GOT3 (cell line): ENCODE results near the gene TFB1M.
"Not testable (repeated sequence)": the region's sequence is repeated elsewhere in the genome, so short reads cannot be mapped to it uniquely, and the experiment has no call there.

Experiments
- DNase-seq: peaks from one replicate; lab custom pipeline; 2025; ENCODE audit warnings: mixed read lengths; lab: John Stamatoyannopoulos, UW

The TFB1M gene

GRCh38 chr6:155297669-155298068, 16.6 kb downstream of the TFB1M start:
- no peak for DNase-seq

DNA sequence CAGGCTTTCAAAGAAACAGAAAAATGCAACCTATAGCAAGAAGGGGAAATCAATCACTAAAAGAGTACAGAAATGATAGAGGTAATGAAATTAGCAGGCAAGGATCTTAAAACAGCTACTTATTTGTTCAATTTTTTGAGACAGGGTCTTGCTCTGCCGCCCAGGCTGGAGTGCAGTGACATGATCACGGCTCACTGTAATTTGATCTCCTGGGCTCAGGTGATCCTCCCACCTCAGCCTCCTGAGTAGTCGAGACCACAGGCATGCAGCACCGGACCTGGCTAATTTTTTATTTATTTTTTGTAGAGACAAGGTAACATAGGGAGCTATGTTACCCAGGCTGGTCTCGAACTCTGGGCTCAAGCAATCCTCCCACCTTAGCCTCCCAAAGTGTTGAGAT, 21.6 kb downstream of the TFB1M start:
- DNase-seq: no peak

DNA sequence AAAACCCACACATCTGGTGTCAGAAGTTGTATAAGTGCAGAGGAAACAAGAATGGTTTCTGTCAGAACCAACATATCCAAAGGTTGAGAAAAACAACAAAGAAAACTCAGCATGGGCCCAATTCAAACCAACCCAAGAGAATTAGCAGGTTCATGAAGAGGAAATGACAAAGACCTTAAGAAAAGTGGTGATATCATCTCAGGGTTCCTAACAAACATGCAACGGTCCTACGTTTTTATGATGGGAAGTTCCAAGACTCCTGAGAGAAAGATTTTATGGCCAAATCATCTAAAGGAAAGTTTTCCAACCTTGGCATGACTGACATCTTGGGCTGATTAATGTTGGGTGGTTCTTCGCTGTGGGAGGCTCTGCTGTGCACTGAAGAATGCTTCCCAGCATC, 23.0 kb downstream of the TFB1M start:
- no peak for DNase-seq

DNA sequence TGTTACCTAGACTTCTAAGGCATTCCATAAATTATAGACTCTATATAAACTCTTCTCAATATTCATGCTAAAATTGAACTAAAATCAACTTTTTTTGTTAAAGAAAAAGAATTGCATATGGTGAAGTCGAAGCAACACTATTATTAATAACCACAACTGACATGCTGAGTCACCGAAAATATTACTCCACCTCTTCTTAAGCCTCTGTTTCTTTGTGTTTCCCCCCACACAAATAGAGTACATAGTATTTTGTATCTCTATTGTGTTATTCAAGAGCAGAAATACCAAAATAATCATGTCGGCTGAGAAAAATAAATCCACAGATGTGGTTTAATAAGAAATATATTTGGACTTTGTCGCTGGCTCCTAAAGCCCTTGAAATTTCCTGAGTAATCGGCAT, 23.8 kb downstream of the TFB1M start:
- DNase-seq: no peak

- DNase-seq: no peak
Observed at GRCh38 chr6:155287762-155288161, 26.5 kb downstream of the TFB1M start.

DNA sequence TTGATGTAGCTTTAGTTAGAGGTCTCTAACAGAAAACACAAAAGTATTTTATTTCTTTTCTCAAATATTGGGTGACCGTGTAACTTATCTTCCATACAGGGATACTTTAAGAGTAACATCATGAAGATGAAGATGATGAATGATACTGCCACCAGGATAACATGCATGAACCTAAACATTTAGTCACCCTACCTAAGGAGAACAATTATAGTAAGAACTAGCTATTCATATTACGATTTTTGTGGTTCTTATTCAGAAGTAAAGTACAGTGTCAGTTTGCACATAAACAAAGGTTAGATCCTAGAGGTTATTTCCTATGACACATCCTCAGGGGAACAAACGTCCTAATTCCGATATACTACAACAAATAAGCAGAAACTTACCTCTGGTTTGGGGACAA, 29.5 kb downstream of the TFB1M start:
- DNase-seq: no peak

GRCh38 chr6:155278319-155279049, 35.8 kb downstream of the TFB1M start:
- DNase-seq: no peak

GRCh38 chr6:155276638-155277037, 37.6 kb downstream of the TFB1M start:
- no peak for DNase-seq

DNA sequence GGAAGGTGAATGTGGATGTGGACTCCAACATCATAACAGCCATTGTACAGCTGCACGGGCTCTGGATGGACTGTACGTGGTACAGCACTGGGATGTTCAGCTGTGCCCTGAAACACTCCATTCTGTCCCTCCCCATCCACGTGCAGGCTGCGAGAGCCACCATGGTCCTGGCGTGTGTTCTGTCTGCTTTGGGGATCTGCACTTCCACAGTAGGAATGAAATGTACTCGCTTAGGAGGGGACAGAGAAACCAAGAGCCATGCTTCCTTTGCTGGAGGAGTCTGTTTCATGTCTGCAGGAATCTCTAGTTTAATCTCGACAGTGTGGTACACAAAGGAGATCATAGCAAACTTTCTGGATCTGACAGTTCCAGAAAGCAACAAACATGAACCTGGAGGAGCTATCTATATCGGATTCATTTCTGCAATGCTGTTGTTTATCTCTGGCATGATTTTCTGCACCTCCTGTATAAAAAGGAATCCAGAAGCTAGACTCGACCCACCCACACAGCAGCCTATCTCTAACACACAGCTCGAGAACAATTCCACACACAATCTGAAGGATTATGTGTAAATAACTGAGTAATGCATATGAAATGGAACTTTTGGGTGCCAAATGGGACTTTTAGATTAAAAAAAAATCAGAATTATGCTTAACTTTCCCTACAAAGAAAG, 38.3 kb downstream of the TFB1M start:
- no peak for DNase-seq

- DNase-seq: no peak
Observed at GRCh38 chr6:155274533-155274932, 39.8 kb downstream of the TFB1M start.

- no peak for DNase-seq
Observed at GRCh38 chr6:155274106-155274505, 40.2 kb downstream of the TFB1M start.

- DNase-seq: no peak
Observed at GRCh38 chr6:155273431-155273830, 40.9 kb downstream of the TFB1M start.

GRCh38 chr6:155272353-155273232, 41.7 kb downstream of the TFB1M start:
- DNase-seq: no peak

DNA sequence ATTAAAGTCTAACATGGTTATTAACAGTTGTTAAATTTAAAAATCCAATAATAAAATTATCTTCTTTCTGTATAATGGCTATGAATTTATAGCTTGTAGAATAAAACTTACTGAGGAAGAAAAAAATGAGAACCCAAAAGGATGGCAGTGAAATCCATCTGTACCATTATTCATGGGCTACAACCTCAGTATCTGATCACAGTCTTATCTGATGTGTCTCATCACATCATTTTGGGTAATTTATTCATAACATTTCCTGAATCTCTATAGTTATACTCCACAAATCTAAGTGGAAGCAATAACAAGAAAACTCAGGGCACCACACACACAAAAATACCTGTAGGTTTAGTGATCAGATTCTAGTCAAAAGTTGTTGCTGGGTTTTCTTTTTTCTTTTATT, 43.1 kb downstream of the TFB1M start:
- DNase-seq: no peak

GRCh38 chr6:155270561-155271091, 43.7 kb downstream of the TFB1M start:
- no peak for DNase-seq

GRCh38 chr6:155269765-155270164, 44.5 kb downstream of the TFB1M start:
- no peak for DNase-seq

- DNase-seq: not testable (repeated sequence)
Observed at GRCh38 chr6:155268088-155268867, 46.0 kb downstream of the TFB1M start.

DNA sequence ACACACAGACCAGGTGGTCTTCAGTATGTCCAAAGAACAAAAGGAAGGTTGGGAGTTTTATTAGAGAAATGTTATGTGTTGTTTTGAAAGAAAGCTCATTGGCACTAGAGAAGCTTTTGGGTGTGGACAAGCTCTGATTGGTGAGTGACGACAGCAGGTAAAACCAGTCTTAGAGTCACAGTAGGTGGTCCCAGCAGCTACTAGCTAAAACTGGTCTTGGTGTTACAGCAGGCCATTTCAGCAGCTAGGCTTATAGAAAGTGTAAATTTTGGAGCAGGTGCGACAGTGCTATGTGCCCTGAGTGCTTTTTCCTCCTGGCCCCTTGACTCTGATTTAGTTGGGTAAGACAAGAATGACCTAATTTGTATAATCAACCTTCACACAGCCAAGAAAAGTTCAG, 46.9 kb downstream of the TFB1M start:
- DNase-seq: no peak

DNA sequence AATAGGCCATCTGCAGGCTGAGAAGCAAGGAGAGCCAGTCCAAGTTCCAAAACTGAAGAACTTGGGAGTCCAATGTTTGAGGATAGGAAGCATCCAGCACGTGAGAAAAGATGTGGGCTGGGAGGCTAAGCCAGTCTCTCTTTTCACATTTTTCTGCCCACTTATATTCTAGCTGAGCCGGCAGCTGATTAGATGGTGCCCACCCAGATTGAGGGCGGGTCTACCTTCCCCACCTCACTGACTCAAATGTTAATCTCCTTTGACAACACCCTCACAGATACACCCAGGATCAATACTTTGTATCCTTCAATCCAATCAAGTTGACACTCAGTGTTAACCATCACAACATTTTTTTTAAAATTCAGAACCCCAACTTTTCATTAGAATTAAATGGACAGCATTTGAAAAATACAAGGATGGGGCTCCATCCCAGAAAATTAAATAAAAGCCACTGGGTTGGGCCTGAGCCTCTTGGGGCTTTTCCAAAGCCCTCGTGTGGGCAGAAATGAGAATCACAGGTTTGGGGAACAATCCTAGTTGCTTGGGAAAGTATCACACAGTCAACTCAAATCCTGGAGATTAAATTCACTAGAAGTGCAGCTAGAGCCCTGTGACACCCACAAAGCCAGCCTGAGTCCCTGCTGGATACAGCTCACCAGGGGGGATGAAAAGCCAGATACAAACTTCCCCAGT, 48.3 kb downstream of the TFB1M start:
- no peak for DNase-seq

- no peak for DNase-seq
Observed at GRCh38 chr6:155264693-155265320, 49.5 kb downstream of the TFB1M start.
